Fibroblast of peridontal ligament (primary cell): Measurements from ENCODE around the gene NPDC1.
A peak's percentile ranks its signal among the peaks of the same experiment; 100 is the strongest.
"Not testable (repeated sequence)": the region's sequence is repeated elsewhere in the genome, so short reads cannot be mapped to it uniquely, and the experiment has no call there.

Experiments used
- DNase-seq: peaks from one replicate; pipeline ENCODE4 v3.0.0-alpha.2; 2010; ENCODE audit errors: extremely low read depth

NPDC1 gene

GRCh38 chr9:137074657-137075274, 28.8 kb upstream of the NPDC1 start:
- no peak for DNase-seq

DNA sequence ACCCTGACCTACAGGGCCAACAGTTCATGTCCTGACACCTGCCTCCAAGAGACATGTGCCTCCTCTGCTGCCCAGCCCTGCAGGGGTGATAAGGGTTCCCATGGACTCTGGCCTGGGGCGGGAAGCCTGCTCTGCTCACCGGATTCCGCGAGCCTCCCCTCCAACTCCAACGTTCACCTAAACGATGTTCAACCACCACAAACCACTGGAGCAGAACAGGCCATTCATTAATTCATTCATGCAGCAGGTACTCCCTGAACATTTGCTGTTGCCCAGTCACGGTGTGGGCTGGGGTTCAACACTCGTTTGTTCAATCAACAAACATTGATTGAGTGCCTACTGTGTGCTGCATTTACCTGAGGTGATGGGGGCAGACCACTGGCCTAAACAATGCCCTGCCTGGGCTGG, 28.0 kb upstream of the NPDC1 start:
- no peak for DNase-seq

- no peak for DNase-seq
These were observed 25.3 kb upstream of the NPDC1 start for GRCh38 chr9:137071282-137071681.

GRCh38 chr9:137070906-137071275, 24.9 kb upstream of the NPDC1 start:
- no peak for DNase-seq

DNA sequence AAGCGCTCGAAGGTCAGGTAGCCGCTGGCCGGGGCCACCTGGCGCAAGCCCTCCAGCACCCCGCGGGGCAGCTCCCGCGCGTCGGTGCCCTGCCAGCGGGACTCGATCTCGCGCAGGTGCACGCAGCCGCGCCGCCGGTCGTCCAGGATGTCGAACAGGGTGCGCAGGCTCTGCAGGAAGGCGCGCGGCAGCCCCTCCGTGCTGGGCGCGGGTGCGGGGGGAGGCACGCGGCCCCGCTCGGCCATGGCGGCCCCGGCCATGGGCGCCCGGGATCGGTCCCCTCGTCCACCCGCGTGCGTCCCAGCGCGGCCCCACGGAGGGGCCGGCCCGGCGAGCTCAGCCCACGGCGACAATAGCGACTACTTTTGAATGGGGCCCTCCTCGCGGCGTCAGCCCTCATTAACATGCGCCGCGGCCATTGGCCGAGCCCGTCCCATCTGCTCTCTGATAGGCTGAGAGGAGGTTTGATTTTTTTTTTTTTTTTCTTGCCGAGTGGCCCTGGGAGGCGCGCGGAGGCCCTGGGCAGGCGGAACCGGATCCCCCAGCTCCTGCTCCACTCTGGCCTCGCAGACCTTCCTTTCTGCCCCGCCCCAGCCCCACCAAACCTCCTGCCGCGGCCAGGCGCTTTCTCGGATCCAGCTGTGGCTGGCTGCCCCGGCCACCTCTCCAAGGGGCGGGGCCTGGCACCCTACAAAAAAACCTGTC, 24.4 kb upstream of the NPDC1 start, which contains the start of gene SAPCD2:
TSS of gene SAPCD2 (minus strand) at position 357 of the 705 bp plus-strand sequence. CDS start at position 260, 97 bp downstream.
- peak; percentile 73 for DNase-seq

- DNase-seq = no peak
These were observed 23.6 kb upstream of the NPDC1 start for GRCh38 chr9:137069508-137070091.

DNA sequence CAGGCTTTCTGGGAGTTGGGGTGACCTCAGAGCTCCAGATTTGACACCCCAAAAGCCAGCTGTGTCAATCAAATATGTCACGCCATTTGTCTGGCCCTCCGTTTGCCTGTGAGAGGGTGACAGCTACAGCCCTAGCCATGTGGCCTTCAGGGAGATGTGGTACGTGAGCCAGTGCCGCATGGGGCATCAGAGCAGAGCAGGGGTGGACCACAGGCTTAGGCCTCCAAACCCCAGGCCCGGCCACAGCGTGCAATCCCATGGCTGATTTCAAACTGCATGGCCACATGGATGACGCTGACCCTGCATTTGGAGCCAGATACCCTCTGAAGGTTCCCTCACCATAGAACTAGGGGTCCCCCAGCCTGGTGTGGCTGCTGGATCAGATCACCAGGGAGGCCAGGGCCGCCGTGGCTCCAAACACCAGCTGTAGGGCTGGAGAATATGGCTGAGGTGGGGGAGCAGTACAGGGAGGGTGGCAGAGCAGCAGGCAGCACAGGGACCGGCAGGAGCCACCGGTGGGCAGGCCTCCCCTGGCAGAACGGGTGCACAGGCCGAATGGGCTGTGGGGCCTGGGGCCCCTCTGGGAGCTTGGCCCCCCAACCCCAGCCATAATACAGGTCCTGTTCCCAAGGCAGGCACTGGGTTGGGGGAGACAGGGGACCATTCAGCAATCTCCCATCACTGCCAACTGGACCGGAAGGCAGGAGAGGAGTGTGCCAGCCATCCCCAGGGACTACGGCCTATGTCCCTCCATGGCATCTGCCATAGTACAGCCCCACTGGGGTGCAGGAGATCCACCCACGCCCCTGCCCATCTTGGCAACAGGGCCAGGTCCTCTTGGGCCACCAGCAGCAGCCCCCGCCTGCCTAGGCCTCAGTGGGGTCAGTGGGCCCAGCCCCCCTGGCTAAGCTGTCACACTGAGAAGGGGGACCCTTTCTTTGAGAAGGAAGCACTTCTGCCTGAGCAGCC, 22.8 kb upstream of the NPDC1 start:
- no peak for DNase-seq

GRCh38 chr9:137067860-137068538, 22.0 kb upstream of the NPDC1 start:
- DNase-seq = peak; percentile 69

DNA sequence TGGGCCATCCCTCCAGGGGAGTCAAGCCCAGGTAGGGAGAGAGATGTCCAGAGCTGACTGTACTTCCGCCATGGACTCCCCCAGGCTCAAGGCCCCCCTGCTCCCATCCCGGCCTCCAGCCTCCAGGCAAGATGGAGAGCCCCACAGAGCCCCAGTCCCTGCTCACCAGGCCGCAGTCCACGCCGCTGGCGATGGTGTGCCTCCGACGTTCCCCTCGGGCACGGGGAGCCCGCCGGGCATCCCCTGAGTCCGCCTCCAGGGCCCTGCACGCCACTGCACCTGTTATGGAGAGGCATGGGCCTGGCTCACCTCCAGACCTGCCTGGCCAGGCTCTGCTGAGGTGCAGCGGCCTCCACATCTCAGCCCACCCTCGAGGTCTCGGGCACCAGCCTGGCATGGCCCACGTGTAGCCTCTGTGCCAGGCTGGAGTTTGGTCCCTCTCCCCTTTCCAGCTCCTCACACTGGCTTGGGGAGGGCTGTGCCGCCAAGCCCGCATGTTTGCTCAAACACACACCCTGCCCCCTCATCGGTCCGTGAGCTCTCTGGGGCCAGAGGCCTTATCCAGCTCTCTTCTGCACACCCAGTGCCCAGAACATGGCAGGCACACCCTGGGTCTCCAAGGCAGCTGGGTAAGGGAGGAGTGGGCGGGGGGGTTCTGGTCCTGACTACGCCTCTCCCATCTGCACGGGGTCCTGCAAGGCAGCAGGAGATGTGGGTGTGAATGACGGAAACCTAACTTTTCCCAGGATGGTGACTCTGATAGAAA, 20.3 kb upstream of the NPDC1 start:
- DNase-seq = no peak

GRCh38 chr9:137065336-137065967, 19.5 kb upstream of the NPDC1 start:
- no peak for DNase-seq

DNA sequence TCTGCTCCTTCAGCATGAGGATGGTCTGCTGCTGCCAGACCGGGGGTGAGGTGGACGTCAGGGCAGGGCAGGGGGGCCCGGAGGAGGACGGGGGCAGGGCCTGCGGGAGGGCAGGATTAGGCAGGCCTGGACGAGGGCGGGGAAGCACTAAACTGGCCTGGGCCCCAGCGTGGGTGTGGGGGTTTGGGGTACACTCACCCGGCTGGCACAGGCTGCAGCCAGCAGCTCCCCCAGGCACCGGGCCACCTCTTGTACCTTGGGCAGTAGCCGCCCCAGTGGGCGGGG, 18.8 kb upstream of the NPDC1 start:
- DNase-seq = no peak

DNA sequence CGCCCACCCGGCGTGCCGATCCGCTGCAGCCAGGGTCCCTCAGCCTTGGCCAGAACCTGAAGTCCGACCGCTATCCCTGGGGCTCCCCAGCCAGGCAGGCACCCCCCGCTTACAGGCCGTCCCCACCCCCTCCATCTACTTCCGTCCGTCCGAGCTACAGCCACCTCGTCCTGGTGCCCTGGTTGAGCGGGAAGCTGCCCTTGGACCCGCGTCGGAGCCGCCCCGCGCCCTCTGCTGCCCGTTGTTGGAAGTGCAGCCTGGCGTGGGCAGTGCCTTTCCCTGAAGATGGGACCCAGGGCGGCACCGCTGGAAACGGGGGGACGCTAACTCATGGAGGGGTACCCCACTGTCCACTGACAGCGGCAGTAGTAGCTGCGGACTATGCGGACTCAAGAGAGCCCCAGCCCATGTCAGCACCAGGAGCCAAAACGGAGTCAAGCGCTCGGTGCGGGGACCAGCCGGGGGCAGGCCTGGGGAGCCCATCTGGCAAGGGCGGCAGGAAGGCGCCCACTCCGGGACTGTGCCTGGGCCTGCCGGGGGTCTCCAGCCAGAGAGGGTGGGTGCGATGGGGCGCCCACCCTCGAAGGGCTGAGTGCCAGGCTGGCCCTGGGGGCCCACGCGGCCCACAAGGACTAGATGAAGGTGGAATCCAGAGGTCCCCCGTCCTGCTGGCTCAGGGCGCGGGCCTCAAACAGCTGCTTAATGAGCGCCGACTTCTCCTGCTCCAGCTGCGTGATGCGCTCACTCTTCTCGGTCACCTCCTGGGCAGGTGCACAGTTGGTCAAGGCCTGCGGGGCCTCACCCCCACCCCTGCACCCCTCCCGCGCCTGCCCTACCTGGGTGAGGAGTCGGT, 18.3 kb upstream of the NPDC1 start:
- DNase-seq = peak; percentile 33

DNA sequence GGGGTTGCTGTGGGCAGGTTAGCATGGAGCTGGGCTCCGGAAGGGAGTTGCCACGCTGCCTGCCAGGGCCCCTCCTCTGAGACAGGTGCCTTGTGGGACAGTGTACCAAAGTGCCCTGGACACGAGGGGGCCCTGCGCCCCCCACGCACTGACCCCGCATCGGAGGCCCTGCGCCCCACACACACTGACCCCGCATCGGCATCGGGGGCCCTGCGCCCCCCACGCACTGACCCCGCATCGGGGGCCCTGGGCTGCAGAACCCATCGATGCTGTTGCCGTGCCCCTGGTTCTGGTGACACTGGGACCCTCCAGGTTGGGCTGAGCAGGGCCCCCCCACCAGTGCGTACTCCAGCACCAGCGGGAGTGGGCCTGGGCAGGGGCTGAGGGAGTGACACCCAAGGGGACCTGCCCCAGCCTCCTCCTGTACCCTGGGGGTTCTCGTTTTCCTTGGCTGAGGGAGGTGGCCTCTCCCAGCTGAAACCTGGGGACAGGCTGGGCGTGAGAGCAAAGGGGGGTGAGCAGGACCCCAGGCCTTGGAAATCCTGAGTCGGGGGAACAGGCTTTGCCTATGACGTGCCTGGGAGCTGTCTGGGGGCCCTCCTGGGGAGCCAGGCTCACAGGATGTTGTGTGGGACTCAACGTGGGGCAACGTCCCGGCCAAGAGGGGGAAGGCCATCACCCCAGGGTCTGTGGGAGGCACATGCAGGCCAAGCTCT, 17.5 kb upstream of the NPDC1 start:
- no peak for DNase-seq

- DNase-seq = not testable (repeated sequence)
These were observed 16.8 kb upstream of the NPDC1 start for GRCh38 chr9:137062798-137063197.

DNA sequence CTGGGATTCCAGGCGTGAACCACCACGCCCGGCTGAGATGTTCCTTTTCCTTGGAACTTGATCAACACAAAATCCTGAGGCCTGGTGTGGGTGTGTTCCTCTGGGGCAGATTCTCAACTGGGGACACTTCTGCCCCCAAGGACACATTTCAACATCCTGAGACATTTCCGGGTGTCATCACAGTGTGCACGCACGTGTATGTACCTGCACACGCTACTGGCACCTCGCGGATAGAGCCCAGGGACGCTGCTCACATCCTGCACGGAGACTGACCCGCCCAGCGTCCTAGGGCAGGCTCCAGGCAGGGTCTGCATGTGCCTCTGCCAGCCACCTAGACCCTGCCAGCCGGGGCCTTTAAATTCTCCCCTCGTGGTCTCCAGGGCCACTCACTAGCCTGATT, 16.4 kb upstream of the NPDC1 start:
- no peak for DNase-seq

GRCh38 chr9:137058521-137059234, 12.7 kb upstream of the NPDC1 start:
- DNase-seq = no peak

GRCh38 chr9:137057545-137057944, 11.6 kb upstream of the NPDC1 start:
- no peak for DNase-seq

DNA sequence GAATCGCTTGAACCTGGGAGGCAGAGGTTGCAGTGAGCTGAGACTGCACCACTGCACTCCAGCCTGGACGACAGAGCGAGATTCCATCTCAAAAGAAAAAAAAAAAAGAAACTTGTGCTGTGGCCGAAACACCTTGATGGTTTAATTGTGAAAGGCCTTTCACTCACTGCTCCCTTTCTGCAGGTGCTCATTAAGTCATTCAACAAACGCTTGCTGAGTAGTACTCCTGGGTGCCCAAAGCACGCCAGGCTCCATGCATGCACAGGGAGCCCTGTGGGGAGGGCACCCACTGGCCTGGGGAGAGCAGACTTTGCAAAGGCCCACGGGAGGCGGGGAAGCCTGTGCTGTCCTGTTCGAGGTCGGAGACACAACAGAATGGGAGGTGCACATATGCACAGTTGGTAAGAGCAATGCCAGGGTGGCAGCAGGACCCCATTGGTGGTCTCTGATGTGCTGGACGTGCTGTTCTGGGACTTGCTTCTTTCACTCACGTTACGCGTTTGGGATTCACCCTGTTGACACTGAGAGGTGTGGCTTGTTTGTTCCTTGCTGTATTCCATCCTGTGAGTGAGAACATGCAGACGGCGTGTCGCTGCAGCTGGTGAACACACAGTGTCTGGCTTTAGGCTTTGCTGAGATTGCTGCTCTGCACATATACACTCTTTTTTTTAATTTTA, 10.9 kb upstream of the NPDC1 start:
- DNase-seq = no peak
